ENCODE data around the gene HECTD4. TPM values are rescaled to one million over a fixed set of nuclear protein-coding genes. Genes with fewer than 3 reads are reported as not detected.

HECTD4 gene
- total RNA-seq, 1 donor from 2014 or later = 16.7 TPM

- DNase-seq (ENCODE audit: low read depth in 2 of 2) = no peak
These were observed 202.9 kb downstream of the HECTD4 start for GRCh38 chr12:112179341-112179740.

GRCh38 chr12:112178796-112179195 is 203.4 kb downstream of the HECTD4 start:
- DNase-seq (ENCODE audit: low read depth in 2 of 2) = no peak

- no peak for DNase-seq (ENCODE audit: low read depth in 2 of 2)
These were observed 205.8 kb downstream of the HECTD4 start for GRCh38 chr12:112176321-112177010.

GRCh38 chr12:112175361-112176155 is 206.7 kb downstream of the HECTD4 start:
- no peak for DNase-seq (ENCODE audit: low read depth in 2 of 2)

GRCh38 chr12:112172556-112173324 is 209.5 kb downstream of the HECTD4 start:
- no peak for DNase-seq (ENCODE audit: low read depth in 2 of 2)

GRCh38 chr12:112170971-112171596 is 211.1 kb downstream of the HECTD4 start:
- no peak for DNase-seq (ENCODE audit: low read depth in 2 of 2)

GRCh38 chr12:112170376-112170775 is 211.9 kb downstream of the HECTD4 start:
- peak; percentile 19 to 41 for DNase-seq (ENCODE audit: low read depth in 2 of 2)

GRCh38 chr12:112169966-112170365 is 212.3 kb downstream of the HECTD4 start:
- no peak for DNase-seq (ENCODE audit: low read depth in 2 of 2)

GRCh38 chr12:112169161-112169872 is 212.9 kb downstream of the HECTD4 start:
- DNase-seq (ENCODE audit: low read depth in 2 of 2) = no peak

GRCh38 chr12:112168561-112168971 is 213.7 kb downstream of the HECTD4 start:
- no peak for DNase-seq (ENCODE audit: low read depth in 2 of 2)

- DNase-seq (ENCODE audit: low read depth in 2 of 2) = no peak
These were observed 214.3 kb downstream of the HECTD4 start for GRCh38 chr12:112167718-112168525.

- DNase-seq (ENCODE audit: low read depth in 2 of 2) = no peak
These were observed 215.2 kb downstream of the HECTD4 start for GRCh38 chr12:112167031-112167461.

- DNase-seq (ENCODE audit: low read depth in 2 of 2) = no peak
These were observed 215.9 kb downstream of the HECTD4 start for GRCh38 chr12:112166051-112167015.

- no peak for DNase-seq (ENCODE audit: low read depth in 2 of 2)
These were observed 216.6 kb downstream of the HECTD4 start for GRCh38 chr12:112165624-112166023.

GRCh38 chr12:112164011-112164660 is 218.1 kb downstream of the HECTD4 start:
- DNase-seq (ENCODE audit: low read depth in 2 of 2) = no peak

- DNase-seq (ENCODE audit: low read depth in 2 of 2) = no peak
These were observed 218.7 kb downstream of the HECTD4 start for GRCh38 chr12:112163471-112163991.

- no peak for DNase-seq (ENCODE audit: low read depth in 2 of 2)
These were observed 219.2 kb downstream of the HECTD4 start for GRCh38 chr12:112163056-112163455.

- no peak for DNase-seq (ENCODE audit: low read depth in 2 of 2)
These were observed 219.9 kb downstream of the HECTD4 start for GRCh38 chr12:112162241-112162790.

Measured in lung microvascular endothelial cell (primary cell).